ENCODE measurements around the gene TNPO1. TPM values are rescaled to one million over a fixed set of nuclear protein-coding genes. Genes with fewer than 3 reads are reported as not detected.
A peak's percentile ranks its signal among the peaks of the same experiment; 100 is the strongest.

Gene TNPO1
- total and polyA plus RNA-seq, 10 of the 15 experiments (the other 5 are each of a cell fraction or from before 2014, with no cell fraction given): 18.1 to 123 (median 79.2) TPM

DNA sequence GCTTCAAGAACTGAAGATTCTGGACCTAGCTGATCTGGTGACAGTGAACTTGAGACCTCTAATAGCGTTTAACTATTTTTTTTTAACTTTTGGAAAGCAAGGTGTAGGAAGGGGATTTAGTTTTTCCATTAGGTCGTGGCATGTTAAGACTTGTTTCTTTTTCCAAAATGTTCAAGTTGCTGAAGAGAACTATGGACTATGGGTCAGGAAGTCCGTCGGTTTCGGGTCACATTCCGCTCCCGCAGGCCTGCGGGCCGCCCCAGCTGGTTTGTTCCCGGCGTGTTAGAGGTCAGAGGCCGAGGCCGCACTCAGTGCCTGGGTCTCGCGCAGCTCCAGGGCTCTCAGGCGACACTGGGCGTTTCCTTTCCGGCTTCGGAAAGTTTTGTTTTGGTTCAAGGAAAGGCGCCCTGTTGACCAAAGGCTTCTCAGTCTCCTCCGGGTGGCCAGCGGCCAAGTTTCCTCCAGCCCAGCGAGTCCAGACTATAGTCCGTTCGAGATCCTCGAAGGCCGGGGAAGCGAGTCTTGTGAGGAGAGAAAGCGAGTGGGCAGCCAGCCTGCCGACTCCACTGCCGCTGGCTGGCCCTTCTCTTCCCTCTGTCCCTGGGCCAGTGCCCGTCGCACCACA lies 138.8 kb downstream of the TNPO1 start:
- POLR2A ChIA-PET: no interaction called here
- Histone ChIP-seq H3K4me1 (ENCODE audit: control insufficient read depth, insufficient read depth, low read length) (no peaks in the 10 kb centered on the region; the same call in 1 of the 2 replicates), H3K9ac (ENCODE audit: control insufficient read depth, insufficient read depth, low read length) (peak overlapping the region; percentile 22), H3K4me2 (ENCODE audit: control insufficient read depth, insufficient read depth) (peak overlapping the region; percentile 74), H2AFZ (ENCODE audit: control insufficient read depth, low read depth, low read length) (peak overlapping the region; percentile 86), H3K4me3 (peak overlapping the region; percentile 73), H3K27me3 (replicated peaks in 1 of 2; ENCODE audit: control insufficient read depth in 2 of 2, insufficient read depth in 2 of 2, low read length in 1 of 2) (peaks cover 0 to 2% of the 10 kb centered on the region in 2 experiments; a peak in 2 of 4 replicates), H3K9me3 (replicated peaks; ENCODE audit: control insufficient read depth, insufficient read depth, low read length) (no peaks in the 10 kb centered on the region), H3K36me3 (ENCODE audit: control insufficient read depth in 2 of 2, insufficient read depth in 2 of 2, low read length in 1 of 2) (no peaks in the 10 kb centered on the region), H4K20me1 (ENCODE audit: control insufficient read depth, insufficient read depth) (no peaks in the 10 kb centered on the region), H3K79me2 (ENCODE audit: control insufficient read depth, insufficient read depth, low read length) (no peaks in the 10 kb centered on the region), H3K27ac (ENCODE audit: control insufficient read depth, insufficient read depth) (no peak overlapping the region)
- RAD21 ChIA-PET (ENCODE audit: unreplicated experiment): interaction anchor here (1.0 kb wide), 1 partner anchor 246 kb away, joined by 3 read pairs; no protein-coding TSS in a partner anchor
- SMC1A ChIA-PET (ENCODE audit: uncharacterized antibody, unreplicated experiment): interaction anchor here (1.2 kb wide), 1 partner anchor 91 kb away, joined by 3 read pairs; no protein-coding TSS in a partner anchor
- FAIRE-seq: no peak
- TF ChIP-seq HDAC2 (IDR thresholded peaks at IDR 0.05) (no peak), FOXM1 (IDR thresholded peaks at IDR 0.05; ENCODE audit: low read depth, low read length) (no peak), ETV6 (conservative IDR thresholded peaks at IDR 0.05 in 1 of 2, IDR thresholded peaks at IDR 0.05 in 1 of 2; ENCODE audit: borderline replicate concordance in 1 of 2, low read depth in 1 of 2) (no peak), NR2F1 (conservative IDR thresholded peaks at IDR 0.05) (peak; percentile 56; the same call in 1 of the 2 replicates), LARP7 (IDR thresholded peaks at IDR 0.05) (no peak), NR2C1 (IDR thresholded peaks at IDR 0.05) (peak; percentile 41; the same call in 1 of the 2 replicates), SMAD5 (IDR thresholded peaks at IDR 0.05; ENCODE audit: low read depth) (no peak), HDAC6 (IDR thresholded peaks at IDR 0.05; ENCODE audit: unreplicated experiment) (no peak), WRNIP1 (IDR thresholded peaks at IDR 0.05; ENCODE audit: borderline replicate concordance, low read depth, low read length) (no peak), RAD21 (IDR thresholded peaks at IDR 0.05; ENCODE audit: insufficient read depth, low read depth, low read length) (no peak)
- TF ChIP-seq, protein P1, sequence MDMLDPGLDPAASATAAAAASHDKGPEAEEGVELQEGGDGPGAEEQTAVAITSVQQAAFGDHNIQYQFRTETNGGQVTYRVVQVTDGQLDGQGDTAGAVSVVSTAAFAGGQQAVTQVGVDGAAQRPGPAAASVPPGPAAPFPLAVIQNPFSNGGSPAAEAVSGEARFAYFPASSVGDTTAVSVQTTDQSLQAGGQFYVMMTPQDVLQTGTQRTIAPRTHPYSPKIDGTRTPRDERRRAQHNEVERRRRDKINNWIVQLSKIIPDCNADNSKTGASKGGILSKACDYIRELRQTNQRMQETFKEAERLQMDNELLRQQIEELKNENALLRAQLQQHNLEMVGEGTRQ (IDR thresholded peaks at IDR 0.05; ENCODE audit: borderline replicate concordance, low read depth, low read length): no peak
- TF ChIP-seq, protein P2, sequence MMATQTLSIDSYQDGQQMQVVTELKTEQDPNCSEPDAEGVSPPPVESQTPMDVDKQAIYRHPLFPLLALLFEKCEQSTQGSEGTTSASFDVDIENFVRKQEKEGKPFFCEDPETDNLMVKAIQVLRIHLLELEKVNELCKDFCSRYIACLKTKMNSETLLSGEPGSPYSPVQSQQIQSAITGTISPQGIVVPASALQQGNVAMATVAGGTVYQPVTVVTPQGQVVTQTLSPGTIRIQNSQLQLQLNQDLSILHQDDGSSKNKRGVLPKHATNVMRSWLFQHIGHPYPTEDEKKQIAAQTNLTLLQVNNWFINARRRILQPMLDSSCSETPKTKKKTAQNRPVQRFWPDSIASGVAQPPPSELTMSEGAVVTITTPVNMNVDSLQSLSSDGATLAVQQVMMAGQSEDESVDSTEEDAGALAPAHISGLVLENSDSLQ (IDR thresholded peaks at IDR 0.05): no peak
- peak; percentile 65 for ATAC-seq
- WGBS (ENCODE audit: insufficient coverage, insufficient replicate concordance, low lambda C conversion rate, missing lambda C conversion rate): 12% methylated on average over 33 of the region's 33 CpGs
- BruUV-seq (replicated peaks): TSS peak; percentile 77
- intact Hi-C loops (cut with micrococcal nuclease; ENCODE audit: unreplicated experiment) (loop anchor here (1.0 to 5.0 kb wide), 2 partner anchors 247 to 497 kb away; no protein-coding TSS in a partner anchor), in situ Hi-C loops (cut with MboI) (no loop called here)
- CTCF ChIA-PET: interaction anchor here (1.0 to 2.5 kb wide), 3 partner anchors 10 to 50 kb away, joined by 3 to 7 read pairs (median 3); no protein-coding TSS in a partner anchor
- no peak for DNase-seq (ENCODE audit: low read depth, low spot score)

All from GM12878 (cell line).